Cerebellar nuclear complex (tissue), 1 donor: ENCODE data around the gene XPO5.

ENCODE experiments used
- DNase-seq, 2 experiments: peaks; one replicate each; lab custom pipeline; 2025; lab: John Stamatoyannopoulos, UW

The XPO5 gene

GRCh38 chr6:43497689-43498088 is 78.1 kb downstream of the XPO5 start:
- no peak for DNase-seq

- DNase-seq, result no peak
Measured at GRCh38 chr6:43497129-43497396, 78.8 kb downstream of the XPO5 start.

- DNase-seq, result no peak
Measured at GRCh38 chr6:43496370-43497128, 79.3 kb downstream of the XPO5 start.

- DNase-seq, result no peak
Measured at GRCh38 chr6:43495409-43495941, 80.4 kb downstream of the XPO5 start.

- DNase-seq, result no peak
Measured at GRCh38 chr6:43494766-43495165, 81.1 kb downstream of the XPO5 start.

GRCh38 chr6:43494321-43494720 is 81.5 kb downstream of the XPO5 start:
- DNase-seq, result no peak

GRCh38 chr6:43493833-43494232 is 82.0 kb downstream of the XPO5 start:
- no peak for DNase-seq

GRCh38 chr6:43493230-43493629 is 82.6 kb downstream of the XPO5 start:
- DNase-seq, result no peak

GRCh38 chr6:43492673-43493072 is 83.2 kb downstream of the XPO5 start:
- DNase-seq, result no peak

GRCh38 chr6:43491750-43492661 is 83.8 kb downstream of the XPO5 start:
- no peak for DNase-seq

GRCh38 chr6:43490523-43490939 is 85.3 kb downstream of the XPO5 start:
- no peak for DNase-seq

GRCh38 chr6:43489277-43490072 is 86.4 kb downstream of the XPO5 start:
- no peak for DNase-seq

- DNase-seq, result no peak
Measured at GRCh38 chr6:43488667-43489276, 87.1 kb downstream of the XPO5 start.

GRCh38 chr6:43481591-43482236 is 94.1 kb downstream of the XPO5 start:
- DNase-seq, result no peak

GRCh38 chr6:43481075-43481474 is 94.8 kb downstream of the XPO5 start:
- DNase-seq, result no peak

GRCh38 chr6:43478008-43478372 is 97.8 kb downstream of the XPO5 start:
- DNase-seq, result no peak

GRCh38 chr6:43477235-43478007 is 98.4 kb downstream of the XPO5 start, which contains the start of gene TJAP1:
Gene TJAP1 (plus strand): TSS chr6:43477570. CDS start chr6:43499002, 21,432 bp downstream.
- peak; percentile 41 to 84 for DNase-seq

GRCh38 chr6:43476746-43477145 is 99.1 kb downstream of the XPO5 start:
- no peak for DNase-seq

- DNase-seq, result no peak
Measured at GRCh38 chr6:43475516-43475915, 100.3 kb downstream of the XPO5 start.

GRCh38 chr6:43472515-43472914 is 103.3 kb downstream of the XPO5 start:
- no peak for DNase-seq
